Stromal cell of bone marrow (primary cell): Measurements from ENCODE around the gene CPAMD8.
"Not testable (repeated sequence)": the region's sequence is repeated elsewhere in the genome, so short reads cannot be mapped to it uniquely, and the experiment has no call there.

Experiments
- DNase-seq: peaks from one replicate; pipeline ENCODE4 v3.0.0-alpha.2; 2012; ENCODE audit warnings: low read depth

CPAMD8 gene

DNA sequence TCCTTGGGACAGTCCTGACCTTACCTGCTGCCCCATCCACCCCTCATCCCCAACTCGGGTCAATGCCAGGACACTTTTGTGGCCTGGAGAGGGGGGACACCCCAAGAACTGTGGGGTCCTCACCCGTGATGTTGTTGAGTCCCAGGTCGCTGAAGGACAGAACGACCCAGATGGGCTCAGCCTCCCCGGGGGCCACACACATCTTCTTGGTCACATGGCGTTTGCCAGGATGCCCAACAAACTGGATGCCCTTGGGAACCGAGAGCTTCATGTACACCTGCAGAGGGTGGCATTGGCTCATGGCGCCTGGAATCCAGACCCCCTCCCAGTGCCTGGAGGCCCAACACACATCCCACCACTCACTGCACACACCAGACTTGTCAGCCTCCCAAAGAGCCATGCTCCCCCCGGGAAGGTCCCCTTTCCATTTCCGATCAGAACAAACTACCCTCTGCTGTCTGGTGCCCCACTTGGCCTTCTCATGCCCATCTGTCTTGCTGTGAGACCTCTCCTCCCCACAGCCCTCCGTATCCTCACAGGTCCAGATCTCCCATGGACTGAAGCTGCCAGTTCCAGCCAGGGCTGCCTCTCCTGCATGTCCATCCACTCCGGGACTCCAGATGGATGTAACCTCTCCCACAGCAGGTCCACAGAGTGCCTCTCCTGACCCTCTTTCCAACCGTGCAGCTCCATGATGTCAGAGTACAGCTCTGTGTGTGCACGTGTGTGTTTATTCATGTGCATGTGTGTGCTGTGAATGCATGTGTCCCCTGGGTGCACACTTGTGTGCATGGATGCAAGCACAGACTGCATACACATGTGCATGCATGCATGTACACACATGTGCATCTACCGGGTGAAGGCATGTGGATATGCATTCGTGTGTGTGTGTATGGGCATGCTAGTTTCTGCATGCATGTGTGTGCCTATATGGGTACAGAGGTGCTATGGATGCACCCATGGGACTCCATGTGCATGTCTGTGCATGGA, 79.4 kb downstream of the CPAMD8 start:
- no peak for DNase-seq

- no peak for DNase-seq
Measured at GRCh38 chr19:16945762-16946465, 80.7 kb downstream of the CPAMD8 start.

- no peak for DNase-seq
Measured at GRCh38 chr19:16945364-16945714, 81.3 kb downstream of the CPAMD8 start.

GRCh38 chr19:16944626-16945363, 81.8 kb downstream of the CPAMD8 start:
- DNase-seq = no peak

DNA sequence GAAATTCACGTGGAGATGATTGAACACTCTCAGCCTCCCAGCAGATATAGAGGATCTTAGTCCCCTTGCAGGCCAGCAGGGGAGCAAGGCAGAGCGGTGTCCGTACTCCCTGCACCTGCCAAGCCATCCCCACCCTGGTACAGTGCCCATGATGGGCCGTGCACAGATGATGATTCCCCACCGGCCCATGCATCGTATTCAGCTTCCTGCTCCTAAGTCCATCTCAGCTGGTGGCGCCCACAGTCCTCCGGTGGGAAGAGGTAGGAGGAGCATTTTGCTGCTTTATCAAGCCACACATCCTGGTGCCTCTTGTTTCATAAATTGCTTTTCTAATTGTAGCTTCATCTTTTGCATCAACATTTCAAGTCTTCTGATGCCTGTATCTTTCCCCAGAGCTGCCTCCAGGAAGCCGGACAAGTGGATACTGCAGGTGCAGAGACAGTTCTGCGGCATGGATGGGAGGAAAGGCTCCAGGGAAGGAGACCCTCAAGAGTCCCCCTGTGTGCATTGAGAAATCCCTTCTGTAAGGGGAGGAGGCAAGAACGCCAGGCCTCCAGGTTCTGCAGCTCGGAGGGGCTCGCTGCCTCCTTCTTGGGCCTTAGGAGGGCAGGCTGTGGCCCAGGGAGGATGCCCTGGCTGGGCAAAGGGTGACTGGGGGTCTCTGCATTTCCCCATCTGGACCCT, 82.5 kb downstream of the CPAMD8 start:
- DNase-seq = no peak

DNA sequence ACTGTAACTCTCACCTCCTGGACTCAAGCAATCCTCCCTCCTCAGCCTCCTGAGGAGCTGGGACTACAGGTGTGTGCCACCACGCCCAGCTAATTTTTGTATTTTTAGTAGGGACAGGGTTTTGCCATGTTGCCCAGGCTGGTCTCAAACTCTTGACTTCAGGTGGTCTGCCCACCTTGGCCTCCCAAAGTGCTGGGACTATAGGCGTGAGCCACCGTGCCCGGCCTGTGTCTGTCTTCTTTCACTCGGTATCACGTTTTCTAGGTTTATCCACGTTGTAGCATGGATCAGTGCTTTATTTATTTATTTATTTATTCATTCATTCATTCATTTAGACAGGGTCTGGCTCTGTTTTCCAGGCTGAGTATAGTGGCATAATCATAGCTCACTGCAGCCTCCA, 83.5 kb downstream of the CPAMD8 start:
- DNase-seq = not testable (repeated sequence)

GRCh38 chr19:16942583-16942982, 84.0 kb downstream of the CPAMD8 start:
- no peak for DNase-seq

DNA sequence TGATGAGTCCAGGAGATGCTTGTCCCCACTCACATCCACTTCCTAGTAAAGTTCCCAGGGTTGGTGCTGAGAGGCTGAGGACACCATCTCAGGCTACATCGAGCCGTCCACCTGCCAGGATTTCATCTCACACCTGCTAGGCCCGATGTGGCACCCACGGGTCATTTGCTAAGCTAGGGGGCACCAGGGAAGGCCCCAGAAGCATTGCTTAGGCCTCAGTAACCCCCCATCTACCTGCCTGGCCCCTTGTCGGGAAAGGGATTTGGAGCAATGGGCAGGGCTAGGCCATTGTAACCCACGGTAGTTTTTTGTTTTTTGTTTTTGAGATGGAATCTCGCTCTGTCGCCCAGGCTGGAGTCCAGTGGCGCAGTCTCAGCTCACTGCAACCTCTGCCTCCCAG, 86.0 kb downstream of the CPAMD8 start:
- DNase-seq = no peak

DNA sequence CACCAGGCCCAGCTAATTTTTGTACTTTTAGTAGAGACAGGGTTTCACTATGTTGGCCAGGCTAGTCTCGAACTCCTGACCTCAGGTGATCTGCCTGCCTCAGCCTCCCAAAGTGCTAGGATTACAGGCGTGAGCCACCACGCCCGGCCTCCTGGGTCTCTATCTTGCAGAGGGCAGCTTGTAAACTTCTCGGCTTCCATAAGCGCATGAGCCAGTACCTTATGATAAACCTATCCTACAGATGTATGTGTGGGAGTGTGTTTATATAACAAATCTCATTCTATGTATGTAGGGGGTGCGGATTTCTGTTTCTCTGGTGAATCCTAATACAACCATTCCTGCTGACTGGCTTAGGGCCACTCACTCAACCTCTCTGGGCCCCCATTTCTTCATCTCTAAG, 86.5 kb downstream of the CPAMD8 start:
- not testable (repeated sequence) for DNase-seq

DNA sequence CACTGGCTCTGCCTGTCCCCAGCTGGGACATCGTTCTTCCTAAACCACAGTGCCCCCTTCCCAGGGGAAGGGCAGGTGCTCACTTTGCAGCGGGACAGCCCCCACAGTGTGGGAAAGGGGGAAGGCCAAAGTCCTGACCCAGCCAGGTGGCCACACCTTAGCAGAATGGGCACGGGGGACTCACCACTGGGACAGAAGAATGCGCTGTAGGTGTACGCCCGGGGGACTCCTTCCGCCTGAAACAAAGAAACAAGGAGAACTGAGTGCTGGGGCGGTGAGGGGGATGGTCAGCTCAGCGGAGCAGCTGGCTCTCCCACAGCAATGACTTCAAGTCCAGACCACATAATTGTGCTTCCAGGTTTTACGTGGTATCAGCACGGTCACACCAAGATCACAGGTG, 88.4 kb downstream of the CPAMD8 start:
- DNase-seq = no peak

- not testable (repeated sequence) for DNase-seq
Measured at GRCh38 chr19:16937796-16938195, 88.8 kb downstream of the CPAMD8 start.

DNA sequence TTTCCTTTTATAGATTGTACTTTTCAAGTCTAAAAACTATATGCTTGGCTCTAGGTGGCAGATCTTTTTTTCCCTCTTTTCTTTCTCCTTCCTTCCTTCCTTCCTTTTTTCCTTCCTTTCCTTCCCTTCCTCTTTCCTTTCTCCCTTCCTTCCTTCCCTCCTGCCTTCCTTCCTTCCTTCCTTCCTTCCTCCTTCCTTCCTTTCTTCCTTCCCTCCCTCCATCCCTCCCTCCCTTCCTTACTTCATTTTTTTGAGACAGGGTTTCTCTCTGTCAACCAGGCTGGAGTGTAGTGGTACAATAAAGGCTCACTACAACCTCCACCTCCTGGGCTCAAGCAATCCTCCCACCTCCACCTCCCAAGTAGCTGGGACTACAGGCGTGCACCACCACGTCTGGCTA, 89.7 kb downstream of the CPAMD8 start:
- no peak for DNase-seq

DNA sequence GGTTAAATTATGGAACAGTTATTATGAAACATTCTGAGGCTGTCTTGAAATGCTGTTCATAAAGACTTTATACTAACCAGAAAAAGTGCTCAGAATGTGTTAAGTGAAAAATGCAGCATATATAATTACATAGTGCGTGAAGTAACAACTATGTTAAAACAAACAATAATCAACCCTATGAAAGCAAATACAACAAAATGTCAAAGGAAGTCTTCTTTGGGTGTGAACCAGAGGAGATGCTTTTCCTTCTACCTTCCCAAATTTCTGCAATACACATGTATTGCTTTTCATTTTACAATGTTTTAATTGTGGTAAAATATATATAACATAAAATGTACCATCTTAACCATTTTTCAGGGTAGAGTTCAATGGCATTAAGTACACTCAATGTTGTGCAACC, 92.1 kb downstream of the CPAMD8 start:
- DNase-seq = no peak

- no peak for DNase-seq
Measured at GRCh38 chr19:16931306-16931705, 95.3 kb downstream of the CPAMD8 start.

DNA sequence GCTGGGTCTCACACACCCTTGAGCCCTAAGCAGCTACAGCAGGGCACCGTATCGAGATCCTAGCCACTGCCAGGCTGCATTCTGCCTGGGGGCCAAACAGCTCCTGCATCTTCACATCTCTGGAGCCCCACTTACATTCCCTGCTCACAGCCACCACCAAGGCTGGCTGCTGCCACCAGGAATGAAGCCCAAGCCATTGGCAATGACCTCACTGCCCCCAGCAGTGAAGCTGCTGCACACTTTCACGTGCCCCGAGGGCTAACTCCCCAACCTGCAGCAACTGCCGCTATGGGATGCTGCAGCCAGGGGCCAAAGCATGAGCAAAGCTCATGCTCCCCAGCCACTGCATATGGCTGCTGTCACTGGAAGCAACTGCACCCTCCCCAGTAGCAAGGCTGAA, 95.9 kb downstream of the CPAMD8 start:
- no peak for DNase-seq

GRCh38 chr19:16928916-16929315, 97.7 kb downstream of the CPAMD8 start:
- no peak for DNase-seq

- no peak for DNase-seq
Measured at GRCh38 chr19:16928351-16928750, 98.3 kb downstream of the CPAMD8 start.

DNA sequence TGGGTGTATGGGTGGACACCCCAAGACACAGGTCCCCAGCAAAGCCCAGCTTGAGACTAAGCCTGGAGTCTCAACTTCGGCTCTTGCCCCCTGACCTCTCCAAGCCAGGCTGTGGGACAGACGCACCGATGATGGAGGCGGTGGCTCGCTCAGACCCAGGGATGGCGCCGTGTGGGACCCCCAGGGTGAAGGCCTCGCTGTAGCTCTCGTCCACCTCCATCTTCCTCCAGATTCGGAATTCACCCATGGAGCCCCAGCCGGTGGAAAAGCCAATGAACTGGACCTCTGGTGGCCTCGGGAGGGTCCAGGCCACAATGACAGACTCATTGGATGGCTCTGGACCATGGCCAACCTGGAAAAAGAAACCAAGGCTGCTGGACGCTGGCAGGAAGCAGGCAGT, 98.7 kb downstream of the CPAMD8 start:
- no peak for DNase-seq

GRCh38 chr19:16922949-16923348, 103.7 kb downstream of the CPAMD8 start:
- DNase-seq = no peak

DNA sequence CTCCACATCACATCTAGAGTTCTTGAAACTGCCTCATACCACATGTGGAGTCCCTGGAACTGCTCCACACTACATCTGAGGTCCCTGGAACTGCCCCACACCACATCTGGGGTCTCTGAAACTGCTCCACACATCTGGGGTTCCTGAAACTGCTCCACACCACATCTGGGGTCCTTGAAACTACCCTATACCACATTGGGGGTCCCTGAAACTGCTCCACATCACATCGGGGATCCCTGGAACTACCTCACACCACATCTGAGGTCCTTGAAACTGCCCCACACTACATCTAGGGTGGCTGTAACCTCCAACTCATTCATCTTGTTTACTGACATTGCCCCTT, 104.0 kb downstream of the CPAMD8 start:
- DNase-seq = no peak

GRCh38 chr19:16921766-16922591, 104.6 kb downstream of the CPAMD8 start:
- DNase-seq = no peak
